ENCODE measurements around the gene ZNF524. TPM values are rescaled to one million over a fixed set of nuclear protein-coding genes. Genes with fewer than 3 reads are reported as not detected.
"Not testable (repeated sequence)": the region's sequence is repeated elsewhere in the genome, so short reads cannot be mapped to it uniquely, and the experiment has no call there.

Gene ZNF524
- total and polyA plus RNA-seq, 12 donors = 0.93 to 83.7 (median 28.3) TPM

- WGBS, 4 donors = 67 to 84% (median 76%) methylated on average over 9 of the region's 9 CpGs
Observed at GRCh38 chr19:55559684-55560083, 40.4 kb upstream of the ZNF524 start.

DNA sequence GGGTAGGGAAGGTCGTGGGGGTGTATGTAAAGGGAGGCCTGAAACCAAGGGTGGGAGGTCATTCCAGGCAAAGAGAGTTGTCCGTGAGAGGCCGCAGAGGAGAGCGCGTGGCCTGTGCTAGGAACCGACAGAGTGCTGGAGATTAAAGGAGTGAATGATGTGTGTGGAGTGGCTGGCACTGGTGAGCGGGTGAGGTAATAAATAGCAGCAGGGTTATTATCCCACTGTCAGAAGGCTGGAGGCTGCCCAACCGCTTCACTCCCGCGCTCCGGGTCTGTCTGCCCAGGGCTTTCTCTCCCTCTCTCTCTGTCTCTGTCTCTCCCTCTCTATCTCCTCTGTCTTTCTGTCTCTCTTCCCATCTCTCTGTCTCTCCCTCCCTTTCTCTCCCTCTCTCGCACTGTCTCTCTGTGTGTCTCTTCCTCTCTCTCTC lies 36.8 kb upstream of the ZNF524 start:
- Histone ChIP-seq H3K27me3 (peaks cover 3% of the 10 kb centered on the region), H3K36me3 (replicated peaks in 1 of 2) (no peaks in the 10 kb centered on the region), H3K4me1 (replicated peaks in 1 of 2) (no peaks in the 10 kb centered on the region), H3K4me3 (no peak overlapping the region), H3K9me3 (replicated peaks in 1 of 3) (no peaks in the 10 kb centered on the region), H3K27ac (no peak overlapping the region)
- TF ChIP-seq POLR2A (IDR thresholded peaks at IDR 0.05) = no peak
- TF ChIP-seq, protein P1, sequence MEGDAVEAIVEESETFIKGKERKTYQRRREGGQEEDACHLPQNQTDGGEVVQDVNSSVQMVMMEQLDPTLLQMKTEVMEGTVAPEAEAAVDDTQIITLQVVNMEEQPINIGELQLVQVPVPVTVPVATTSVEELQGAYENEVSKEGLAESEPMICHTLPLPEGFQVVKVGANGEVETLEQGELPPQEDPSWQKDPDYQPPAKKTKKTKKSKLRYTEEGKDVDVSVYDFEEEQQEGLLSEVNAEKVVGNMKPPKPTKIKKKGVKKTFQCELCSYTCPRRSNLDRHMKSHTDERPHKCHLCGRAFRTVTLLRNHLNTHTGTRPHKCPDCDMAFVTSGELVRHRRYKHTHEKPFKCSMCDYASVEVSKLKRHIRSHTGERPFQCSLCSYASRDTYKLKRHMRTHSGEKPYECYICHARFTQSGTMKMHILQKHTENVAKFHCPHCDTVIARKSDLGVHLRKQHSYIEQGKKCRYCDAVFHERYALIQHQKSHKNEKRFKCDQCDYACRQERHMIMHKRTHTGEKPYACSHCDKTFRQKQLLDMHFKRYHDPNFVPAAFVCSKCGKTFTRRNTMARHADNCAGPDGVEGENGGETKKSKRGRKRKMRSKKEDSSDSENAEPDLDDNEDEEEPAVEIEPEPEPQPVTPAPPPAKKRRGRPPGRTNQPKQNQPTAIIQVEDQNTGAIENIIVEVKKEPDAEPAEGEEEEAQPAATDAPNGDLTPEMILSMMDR (IDR thresholded peaks at IDR 0.05) = no peak
- WGBS, 4 donors = 41 to 66% (median 49%) methylated on average over 12 of the region's 12 CpGs
- intact Hi-C loops (cut with DNase I) = no loop called here
- no peak for DNase-seq

More at GRCh38 chr19:55559684-55560083, 40.4 kb upstream of the ZNF524 start:
- Histone ChIP-seq H3K4me3 (no peak overlapping the region), H3K4me1 (replicated peaks in 1 of 2) (no peaks in the 10 kb centered on the region), H3K27ac (no peak overlapping the region), H3K9me3 (replicated peaks in 1 of 3) (no peaks in the 10 kb centered on the region), H3K36me3 (replicated peaks in 1 of 2) (no peaks in the 10 kb centered on the region), H3K27me3 (peaks cover 3% of the 10 kb centered on the region)
- no peak for TF ChIP-seq POLR2A (IDR thresholded peaks at IDR 0.05)
- TF ChIP-seq, protein P1 (IDR thresholded peaks at IDR 0.05) = no peak
- intact Hi-C loops (cut with DNase I) = no loop called here
- DNase-seq = no peak

DNA sequence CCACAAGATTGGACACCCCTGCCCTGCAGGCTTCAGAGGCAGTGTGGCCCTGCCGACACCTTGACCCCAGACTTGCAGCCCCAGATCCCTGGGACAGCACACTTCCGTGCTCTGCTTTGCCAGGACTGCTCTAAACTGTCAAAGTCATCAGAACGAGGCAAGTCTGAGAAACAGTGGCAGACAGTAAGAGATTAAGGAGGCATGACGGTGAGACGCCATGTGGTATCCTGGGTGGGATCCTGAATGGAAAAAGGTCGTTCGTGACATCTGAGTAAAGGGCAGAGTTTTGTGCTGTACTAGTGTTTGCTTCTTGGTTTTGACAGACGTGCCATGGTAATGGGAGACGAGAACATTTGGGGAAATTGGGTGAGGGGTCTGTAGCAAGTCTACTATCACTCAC lies 33.3 kb upstream of the ZNF524 start:
- no peaks in the 10 kb centered on the region for H3K36me3 ChIP-seq (replicated peaks in 1 of 2)

GRCh38 chr19:55567708-55568328 lies 32.3 kb upstream of the ZNF524 start:
- no peak for TF ChIP-seq POLR2A (IDR thresholded peaks at IDR 0.05)
- TF ChIP-seq, protein P1 (IDR thresholded peaks at IDR 0.05) = no peak
- Histone ChIP-seq H3K4me3 (no peak overlapping the region), H3K36me3 (replicated peaks in 1 of 2) (no peaks in the 10 kb centered on the region), H3K9me3 (replicated peaks in 1 of 3) (no peaks in the 10 kb centered on the region), H3K27me3 (peaks cover 3% of the 10 kb centered on the region), H3K27ac (no peak overlapping the region), H3K4me1 (replicated peaks in 1 of 2) (no peaks in the 10 kb centered on the region)
- intact Hi-C loops (cut with DNase I) = no loop called here
- DNase-seq = no peak

More for the DNA sequence above, 33.3 kb upstream of the ZNF524 start:
- Histone ChIP-seq H3K27me3 (peaks cover 3% of the 10 kb centered on the region), H3K4me3 (no peak overlapping the region), H3K27ac (no peak overlapping the region), H3K4me1 (replicated peaks in 1 of 2) (no peaks in the 10 kb centered on the region), H3K9me3 (replicated peaks in 1 of 3) (no peaks in the 10 kb centered on the region)
- no peak for DNase-seq
- WGBS, 4 donors = 37 to 48% (median 39%) methylated on average over 9 of the region's 9 CpGs
- TF ChIP-seq POLR2A (IDR thresholded peaks at IDR 0.05) = no peak
- TF ChIP-seq, protein P1 (IDR thresholded peaks at IDR 0.05) = no peak
- intact Hi-C loops (cut with DNase I) = no loop called here

DNA sequence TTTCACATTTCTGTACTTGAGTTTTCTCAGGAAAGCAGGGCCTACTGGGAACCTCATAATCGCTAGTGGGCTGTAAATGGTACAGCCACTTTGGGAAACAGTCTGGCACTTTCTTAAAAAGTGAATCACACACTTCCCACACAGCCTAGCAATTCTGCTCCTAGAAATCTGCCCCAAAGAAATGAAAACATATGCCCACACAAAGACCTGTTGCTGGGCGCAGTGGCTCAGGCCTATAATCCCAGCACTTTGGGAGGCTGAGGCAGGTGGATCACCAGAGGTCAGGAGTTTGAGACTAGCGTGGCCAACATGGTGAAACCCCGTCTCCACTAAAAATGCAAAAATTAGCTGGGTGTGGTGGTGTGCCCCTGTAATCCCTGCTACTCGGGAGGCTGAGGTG lies 30.6 kb upstream of the ZNF524 start:
- H3K36me3 ChIP-seq (replicated peaks in 1 of 2); H3K9me3 ChIP-seq (replicated peaks in 1 of 3); H3K4me1 ChIP-seq (replicated peaks in 1 of 2); intact Hi-C loops (cut with DNase I); H3K27ac ChIP-seq; H3K27me3 ChIP-seq; H3K4me3 ChIP-seq; DNase-seq: not testable (repeated sequence)
- 83 to 96% (median 91%) methylated on average over 4 to 5 of the region's 5 CpGs for WGBS, 4 donors

- H3K27ac ChIP-seq = not testable (repeated sequence)
- 86 to 93% (median 88%) methylated on average over 6 of the region's 6 CpGs for WGBS, 4 donors
Observed at GRCh38 chr19:55573929-55574328, 26.2 kb upstream of the ZNF524 start.

More at GRCh38 chr19:55573929-55574328, 26.2 kb upstream of the ZNF524 start:
- H3K4me1 ChIP-seq (replicated peaks in 1 of 2); H3K4me3 ChIP-seq; H3K9me3 ChIP-seq (replicated peaks in 1 of 3); H3K27me3 ChIP-seq; H3K36me3 ChIP-seq (replicated peaks in 1 of 2); DNase-seq: not testable (repeated sequence)
- intact Hi-C loops (cut with DNase I) = loop anchor here in 1 of 2 donors (5.0 kb wide), 1 partner anchor 37 kb away; the partner anchor contains the start of gene SBK2
